GM15510 (cell line): Measurements from ENCODE around the gene QSOX2.

Experiments used
- POLR2A ChIP-seq: IDR thresholded peaks from 3 replicates; pipeline ENCODE4 v1.6.1; 2011; ENCODE audit warnings: borderline replicate concordance; ENCODE audit not compliant: insufficient read length; ENCODE audit errors: extremely low read depth

The QSOX2 gene

DNA sequence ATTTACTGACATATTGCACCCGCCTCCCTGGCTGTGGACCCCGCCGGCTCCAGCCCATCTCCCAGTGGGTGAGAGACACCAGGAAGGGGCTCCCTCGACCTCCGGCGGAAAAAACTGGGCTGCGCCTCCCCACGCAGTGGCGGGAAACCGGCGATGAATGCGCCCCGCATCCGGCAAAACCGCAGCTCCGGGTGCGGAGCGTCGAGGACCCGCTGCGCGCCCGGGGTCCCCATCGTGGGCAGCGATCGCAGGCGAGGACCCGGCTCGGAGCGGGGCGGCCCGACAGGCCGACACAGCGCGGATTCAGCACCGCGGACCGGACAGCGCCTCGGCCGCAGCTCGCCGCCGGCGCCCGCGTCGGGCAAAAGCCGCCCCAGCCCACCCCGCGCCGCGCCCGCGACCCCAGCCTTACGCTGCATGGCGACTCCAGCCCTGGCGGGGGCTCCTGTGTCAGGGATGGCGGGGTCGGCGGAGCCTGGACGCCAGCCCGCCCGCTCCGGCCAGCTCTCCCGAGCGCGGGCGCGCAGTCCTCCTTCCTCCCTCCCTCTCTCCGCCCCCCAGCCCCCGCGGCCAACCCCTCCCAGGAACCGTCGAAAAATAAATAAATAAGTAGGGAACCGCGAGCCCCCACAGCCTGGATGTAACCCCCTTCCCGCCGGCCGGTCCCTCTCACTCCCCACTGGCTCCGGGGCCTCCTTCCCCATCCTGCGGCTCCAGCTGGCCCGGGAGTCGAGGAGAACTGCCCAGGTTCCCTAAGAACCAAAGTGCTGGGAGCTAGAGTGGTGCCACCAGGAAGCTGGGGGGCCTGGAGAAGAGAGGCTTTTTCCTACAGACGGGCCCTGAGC, 43.8 kb downstream of the QSOX2 start:
- TF ChIP-seq POLR2A, result no peak

DNA sequence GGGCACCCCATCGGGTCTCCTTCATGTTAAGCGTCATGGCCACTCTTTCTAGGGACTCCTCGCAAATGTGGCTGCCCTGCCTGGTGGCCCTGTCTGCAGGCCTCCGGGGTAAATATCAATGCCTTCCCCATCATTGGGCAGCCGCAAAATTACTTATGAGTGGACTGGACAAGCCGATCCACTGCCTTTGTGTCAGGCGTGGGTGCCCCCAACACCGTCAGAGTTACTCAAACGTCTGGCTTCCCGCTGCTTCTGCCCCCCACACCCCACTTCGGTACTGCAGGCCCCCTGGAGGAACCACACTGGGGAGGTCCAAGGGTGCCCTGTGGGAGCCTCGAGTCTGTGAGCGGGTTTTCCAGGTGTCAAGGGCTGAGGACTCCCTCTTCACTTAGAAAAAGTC, 44.4 kb downstream of the QSOX2 start:
- no peak for TF ChIP-seq POLR2A

DNA sequence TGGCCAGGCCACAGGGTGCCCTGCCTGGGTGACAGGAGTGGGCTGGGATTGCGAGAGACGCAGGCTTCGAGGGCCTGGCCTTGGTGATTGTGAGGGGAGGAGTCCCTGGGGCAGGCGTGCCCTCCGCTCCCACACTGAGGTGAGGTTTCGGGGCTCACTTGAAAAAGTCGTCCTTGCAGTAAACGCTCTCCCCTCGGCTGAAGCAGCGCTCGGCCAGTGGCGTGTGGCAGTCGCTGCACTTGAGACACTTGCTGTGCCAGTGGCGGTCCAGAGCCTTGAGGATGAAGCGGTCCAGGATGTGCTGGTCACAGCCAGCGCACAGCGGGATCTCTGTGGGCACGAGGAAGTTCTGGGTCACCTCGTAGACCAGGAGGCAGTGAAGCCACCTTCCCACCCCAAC, 45.2 kb downstream of the QSOX2 start:
- no peak for TF ChIP-seq POLR2A

DNA sequence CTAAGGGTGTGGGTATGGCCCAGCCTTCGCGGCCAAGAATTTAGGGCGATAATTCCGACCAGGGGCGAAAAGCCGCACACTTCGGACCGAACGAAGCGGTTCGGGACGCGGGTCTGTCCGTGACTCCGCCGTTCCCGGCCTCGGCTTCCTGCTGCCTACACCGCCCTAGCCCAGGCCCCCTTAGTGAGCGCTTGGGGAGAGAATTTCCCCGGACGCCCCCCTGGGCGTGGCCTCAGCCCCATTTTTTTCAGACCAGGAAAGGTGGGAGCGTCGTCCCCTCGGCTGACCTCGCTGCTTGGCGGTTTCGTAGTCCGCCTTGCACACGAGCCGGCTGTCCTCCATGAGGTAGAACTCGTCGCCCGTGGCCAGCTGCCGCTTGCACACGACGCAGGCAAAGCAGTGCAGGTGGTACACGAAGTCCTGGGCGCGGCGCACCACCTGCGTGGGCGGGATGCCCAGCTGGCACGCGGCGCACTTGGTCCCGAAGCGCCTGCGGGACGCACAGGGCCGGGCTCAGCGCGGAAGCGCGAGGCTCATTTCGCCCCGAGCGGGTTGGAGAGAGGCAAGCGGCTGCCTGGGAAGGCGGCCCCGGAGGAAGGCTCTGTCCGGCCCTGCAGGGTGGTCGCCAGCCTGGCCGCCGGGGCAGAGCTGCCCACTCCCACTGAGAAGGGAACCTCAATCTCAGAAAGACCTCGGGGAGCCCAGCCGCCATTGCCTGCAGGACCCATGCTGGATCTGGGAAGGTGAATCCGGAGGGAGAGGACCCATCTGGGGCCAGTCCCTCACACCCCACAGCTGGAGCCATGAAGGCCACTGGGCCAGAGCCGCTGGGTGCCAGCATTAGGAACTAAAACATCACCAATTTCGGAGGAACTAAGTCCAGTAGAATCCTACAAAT, 46.0 kb downstream of the QSOX2 start:
- TF ChIP-seq POLR2A, result no peak

- TF ChIP-seq POLR2A, result no peak
Observed at GRCh38 chr9:136198605-136199083, 47.0 kb downstream of the QSOX2 start.

- TF ChIP-seq POLR2A, result no peak
Observed at GRCh38 chr9:136197930-136198604, 47.5 kb downstream of the QSOX2 start.

- no peak for TF ChIP-seq POLR2A
Observed at GRCh38 chr9:136197084-136197875, 48.3 kb downstream of the QSOX2 start.

DNA sequence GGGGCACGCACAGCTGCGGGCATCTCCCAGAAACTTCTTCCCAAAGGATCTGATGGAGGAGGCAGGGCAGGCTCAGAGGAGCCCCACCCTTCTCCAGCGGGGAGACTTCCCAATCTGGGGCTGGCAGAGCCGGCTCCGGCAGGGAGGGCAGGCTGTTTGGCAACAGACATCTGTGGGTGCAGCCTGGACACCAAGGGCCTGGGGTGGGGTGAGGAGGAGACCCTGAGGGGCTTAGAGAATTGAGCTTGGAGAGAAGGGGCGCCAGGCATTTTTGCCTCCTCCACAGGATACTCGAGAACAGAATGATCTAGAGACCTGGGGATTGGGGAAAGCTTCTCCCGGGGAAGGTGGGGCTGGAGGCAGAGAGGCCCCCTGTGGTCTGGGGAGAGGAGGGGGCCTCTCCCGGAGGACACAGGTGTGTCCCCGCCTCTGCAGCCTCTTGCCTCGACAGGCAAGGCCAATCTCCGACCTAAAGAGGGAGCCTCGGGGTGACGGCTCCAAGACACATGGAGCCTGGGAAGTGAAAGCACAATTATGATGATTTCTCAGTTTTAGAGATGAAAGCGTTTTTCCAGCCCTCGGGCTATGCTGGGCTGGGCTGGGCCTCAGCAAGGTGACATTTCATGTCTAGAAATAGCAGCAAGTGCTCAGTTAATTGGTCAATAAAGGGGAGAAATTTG, 49.1 kb downstream of the QSOX2 start:
- TF ChIP-seq POLR2A, result no peak

GRCh38 chr9:136194540-136194939, 51.1 kb downstream of the QSOX2 start:
- no peak for TF ChIP-seq POLR2A

DNA sequence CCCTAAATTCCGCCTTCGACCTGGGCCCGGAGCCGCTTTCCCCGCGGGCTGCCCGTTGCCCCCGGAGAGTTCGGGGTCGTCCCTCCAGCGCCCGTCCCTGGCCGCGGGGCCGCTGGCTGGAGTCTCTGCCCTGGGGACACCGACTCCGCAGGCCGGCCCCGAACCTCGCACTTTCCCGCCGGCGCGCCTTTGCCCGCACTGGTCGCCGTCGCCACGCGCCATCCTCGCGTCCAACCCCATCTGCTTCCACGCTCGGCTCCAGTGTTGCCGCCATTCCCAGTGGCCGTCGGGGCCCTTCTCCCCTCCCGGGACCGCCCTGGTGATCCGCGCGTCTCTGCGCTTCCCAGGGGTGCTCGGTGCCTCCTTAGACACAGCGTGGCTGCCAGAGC, 51.7 kb downstream of the QSOX2 start:
- no peak for TF ChIP-seq POLR2A

- TF ChIP-seq POLR2A, result no peak
Observed at GRCh38 chr9:136193127-136193890, 52.3 kb downstream of the QSOX2 start.

- no peak for TF ChIP-seq POLR2A
Observed at GRCh38 chr9:136192289-136193126, 53.1 kb downstream of the QSOX2 start.

- no peak for TF ChIP-seq POLR2A
Observed at GRCh38 chr9:136191960-136192286, 53.7 kb downstream of the QSOX2 start.
